SKM-1 (cell line): ENCODE measurements around the gene SKP1.

Source experiments
- DNase-seq: peaks from one replicate; lab custom pipeline; 2025; ENCODE audit not compliant: unreplicated experiment; lab: John Stamatoyannopoulos, UW

Gene SKP1

GRCh38 chr5:134113902-134114875 lies 62.6 kb downstream of the SKP1 start, which contains the start of gene TCF7:
Gene TCF7, plus strand, starts transcription at chr5:134114681. Its CDS starts 226 bp downstream, at chr5:134114907.
- DNase-seq: peak; percentile 14

GRCh38 chr5:134113363-134113889 lies 63.3 kb downstream of the SKP1 start:
- DNase-seq: no peak

- no peak for DNase-seq
Measured at GRCh38 chr5:134112726-134113362, 63.9 kb downstream of the SKP1 start.

DNA sequence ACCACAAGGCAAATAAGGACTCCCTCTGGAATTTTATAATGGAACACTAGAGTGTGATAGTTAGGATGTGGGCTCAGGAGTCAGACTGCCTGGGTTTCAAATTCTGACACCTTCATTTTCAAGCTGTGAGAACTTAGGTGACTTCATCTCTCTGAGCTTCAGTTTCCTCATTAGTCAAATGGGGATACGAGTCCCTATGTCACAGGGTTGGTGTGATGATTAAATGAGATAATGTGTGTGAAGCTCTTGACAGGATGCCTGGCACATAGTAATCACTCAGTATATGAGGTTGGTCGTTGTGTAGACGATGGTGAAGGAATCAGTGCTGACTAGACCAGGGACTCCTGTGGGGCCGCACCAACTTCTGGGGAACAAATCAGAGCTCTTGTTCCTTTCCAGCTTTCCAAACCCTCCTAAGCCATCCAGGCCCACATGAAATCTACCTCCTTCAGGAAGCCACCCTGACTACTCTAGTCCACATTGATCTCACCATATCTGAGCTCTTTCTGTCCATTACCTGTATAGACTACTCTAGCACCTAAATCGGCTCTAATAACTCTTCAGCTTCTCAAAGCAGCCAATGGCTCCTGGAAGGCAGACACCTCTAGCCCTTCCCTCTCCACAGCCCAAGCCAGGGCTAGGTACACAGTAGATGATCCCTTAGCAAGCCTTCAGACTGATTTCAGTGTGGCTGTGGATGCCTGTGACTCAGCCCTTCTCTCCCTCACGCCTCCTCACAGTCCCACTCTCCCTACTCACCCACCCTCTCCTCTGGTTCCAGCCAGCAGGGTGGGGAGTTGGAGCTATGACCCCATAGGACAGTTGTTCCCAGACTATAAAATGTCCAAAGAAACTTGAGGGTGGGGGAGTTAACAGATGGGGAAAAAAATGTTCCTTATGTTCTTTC lies 64.8 kb downstream of the SKP1 start:
- DNase-seq: no peak

DNA sequence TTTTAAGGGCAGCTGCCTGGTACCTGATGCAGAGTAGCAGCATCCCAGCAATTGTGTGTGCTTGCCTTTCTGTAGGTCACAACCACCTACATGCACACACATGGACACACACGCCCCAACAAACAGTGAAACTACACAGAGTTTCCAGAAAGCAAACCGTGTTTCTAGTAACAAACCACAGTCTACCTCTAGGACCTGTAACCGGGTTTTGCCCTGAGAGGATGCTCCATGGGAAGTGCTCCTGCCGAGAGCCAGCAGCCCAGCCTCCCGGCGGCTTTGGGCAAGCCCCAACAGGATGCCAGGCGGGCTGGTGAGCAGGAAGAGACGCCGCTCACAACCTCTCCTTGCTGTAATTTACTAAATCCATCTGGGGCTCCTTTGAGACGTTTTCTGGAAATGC lies 66.4 kb downstream of the SKP1 start:
- DNase-seq: no peak

DNA sequence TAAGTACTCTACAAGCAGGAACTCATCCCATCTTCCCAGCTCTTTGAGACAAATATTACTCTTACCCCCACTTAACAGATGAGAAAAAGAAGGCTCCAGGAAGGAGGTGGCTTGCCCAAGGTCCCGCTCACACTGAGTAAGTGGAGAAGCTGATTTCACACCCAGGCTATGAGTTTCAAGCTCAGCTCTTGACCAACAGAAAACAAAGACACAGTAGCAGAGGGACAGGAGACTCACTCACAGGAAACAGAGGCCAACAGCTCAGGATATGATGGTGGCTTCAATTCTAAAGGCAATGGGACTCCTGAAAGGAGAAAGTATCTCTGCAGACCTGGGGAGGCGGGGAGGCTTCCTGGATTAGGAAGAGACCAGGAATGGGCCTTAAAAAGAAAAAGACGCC lies 69.0 kb downstream of the SKP1 start:
- no peak for DNase-seq

DNA sequence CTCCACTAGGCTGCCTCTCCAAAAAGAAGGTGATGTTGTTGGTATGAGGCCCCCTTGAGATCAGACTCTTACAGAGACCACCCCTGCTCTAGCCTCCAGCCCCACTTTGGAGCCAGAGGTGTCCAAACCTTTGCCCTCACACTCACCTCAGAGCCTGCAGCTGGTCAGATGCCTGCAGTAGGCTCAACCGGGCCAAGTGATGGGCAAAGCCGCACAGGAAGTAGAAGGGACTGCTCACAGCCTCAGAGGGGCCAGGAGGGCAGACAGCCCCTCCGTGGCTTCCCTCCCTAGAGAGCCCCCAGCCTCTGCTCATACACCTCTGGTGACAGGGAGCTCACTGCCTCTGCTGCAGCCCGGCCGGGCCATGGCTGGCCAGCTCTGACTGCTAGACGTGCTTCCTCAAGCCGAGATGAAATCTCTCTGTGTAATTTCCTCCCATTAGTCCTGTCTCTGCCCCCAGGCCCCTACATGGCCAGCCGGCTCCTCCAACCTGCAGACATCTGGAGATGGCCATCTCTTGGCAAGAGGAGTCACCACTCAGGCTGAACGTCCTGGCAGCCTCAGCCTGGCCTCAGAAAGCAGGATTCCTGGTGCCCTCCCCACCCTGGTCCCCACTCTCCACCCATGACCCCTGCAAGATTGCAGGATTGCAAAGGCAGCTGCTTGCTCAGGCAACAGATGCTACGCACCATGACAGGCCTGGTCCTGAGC lies 69.6 kb downstream of the SKP1 start:
- DNase-seq: no peak

DNA sequence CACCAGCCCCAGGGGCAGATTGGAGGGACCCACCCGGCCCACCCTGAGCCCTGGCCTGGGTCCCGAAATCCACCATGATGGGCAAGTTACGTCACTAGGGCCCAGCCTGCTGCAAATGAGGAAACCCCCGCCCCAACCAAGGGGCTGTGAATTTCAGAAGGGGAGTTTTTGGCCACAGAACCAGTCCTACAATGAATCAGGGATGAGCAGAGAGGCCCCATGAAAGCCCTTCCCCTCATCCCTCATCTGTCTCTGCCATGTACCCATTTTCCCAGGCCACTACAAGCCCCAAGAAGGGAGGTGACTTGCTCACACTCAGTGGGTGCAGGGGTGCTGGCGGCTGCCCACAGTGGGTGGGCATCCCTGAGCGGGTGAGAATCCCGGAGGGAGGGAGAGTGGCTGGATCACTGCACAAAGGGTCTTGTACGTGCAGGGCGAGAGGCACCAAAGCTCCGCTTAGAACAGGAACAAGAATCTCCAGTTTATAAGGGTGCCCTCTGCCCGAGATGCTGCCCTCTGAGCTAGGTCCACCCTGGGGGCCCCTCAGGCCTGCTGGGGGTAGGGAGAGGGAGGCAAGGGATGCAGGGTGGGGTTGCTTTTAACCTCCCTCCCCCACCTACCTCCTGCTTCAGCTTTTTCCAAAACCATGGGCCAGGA lies 72.6 kb downstream of the SKP1 start:
- no peak for DNase-seq

GRCh38 chr5:134103397-134103796 lies 73.4 kb downstream of the SKP1 start:
- no peak for DNase-seq

DNA sequence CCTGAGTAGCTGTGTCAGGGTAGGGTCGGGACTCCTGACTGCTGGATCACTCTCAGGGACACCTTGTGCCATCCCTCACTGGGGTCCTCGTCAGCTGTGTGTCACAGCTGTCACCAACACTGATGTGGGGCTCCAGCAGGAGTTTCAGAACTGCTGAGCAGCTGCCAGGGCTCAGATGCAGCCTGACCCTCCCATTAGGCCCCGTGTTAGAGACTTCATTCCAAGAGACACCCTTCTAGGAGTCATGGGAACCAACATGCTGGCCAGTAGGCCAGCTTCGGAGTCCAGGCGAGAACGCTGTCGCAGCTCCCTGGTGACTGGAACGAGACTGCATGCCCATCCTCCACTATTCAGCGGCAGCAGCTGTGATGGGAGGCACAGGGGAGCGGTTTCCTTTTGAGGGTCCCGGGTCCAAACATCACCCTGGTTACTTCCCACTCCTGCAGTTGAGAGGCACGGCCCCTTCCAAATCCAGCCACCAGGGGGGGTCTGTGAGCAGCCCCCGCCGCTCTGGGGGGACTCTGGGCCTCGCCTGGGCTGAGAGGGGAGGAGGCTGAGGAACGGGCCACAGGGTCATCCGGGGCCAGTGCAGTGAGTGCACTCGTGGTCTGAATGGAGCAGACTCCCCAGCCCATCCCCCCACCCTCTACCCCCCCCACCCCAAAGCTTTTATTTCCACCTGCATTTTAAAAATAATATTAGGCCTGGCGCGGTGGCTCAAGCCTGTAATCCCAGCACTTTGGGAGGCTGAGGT lies 74.9 kb downstream of the SKP1 start:
- peak; percentile 22 for DNase-seq

- no peak for DNase-seq
Measured at GRCh38 chr5:134100283-134101091, 76.3 kb downstream of the SKP1 start.

DNA sequence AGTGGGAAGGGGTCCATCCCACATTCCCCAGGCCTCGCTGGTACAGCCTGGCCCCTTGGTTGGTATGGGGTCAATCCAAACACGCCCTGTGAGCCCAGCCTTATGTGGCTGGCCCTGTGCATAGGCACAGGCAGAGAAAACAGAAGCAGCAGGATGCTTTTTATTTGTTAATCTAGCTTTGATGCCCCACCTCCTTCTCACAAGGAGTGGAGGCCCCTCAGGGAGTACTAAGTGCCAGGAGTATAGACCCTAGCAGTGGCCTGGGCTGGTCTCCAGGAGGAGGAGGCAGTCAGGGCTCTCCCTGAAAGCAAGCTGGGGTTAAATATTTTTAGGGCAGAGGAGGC lies 76.8 kb downstream of the SKP1 start:
- DNase-seq: no peak

DNA sequence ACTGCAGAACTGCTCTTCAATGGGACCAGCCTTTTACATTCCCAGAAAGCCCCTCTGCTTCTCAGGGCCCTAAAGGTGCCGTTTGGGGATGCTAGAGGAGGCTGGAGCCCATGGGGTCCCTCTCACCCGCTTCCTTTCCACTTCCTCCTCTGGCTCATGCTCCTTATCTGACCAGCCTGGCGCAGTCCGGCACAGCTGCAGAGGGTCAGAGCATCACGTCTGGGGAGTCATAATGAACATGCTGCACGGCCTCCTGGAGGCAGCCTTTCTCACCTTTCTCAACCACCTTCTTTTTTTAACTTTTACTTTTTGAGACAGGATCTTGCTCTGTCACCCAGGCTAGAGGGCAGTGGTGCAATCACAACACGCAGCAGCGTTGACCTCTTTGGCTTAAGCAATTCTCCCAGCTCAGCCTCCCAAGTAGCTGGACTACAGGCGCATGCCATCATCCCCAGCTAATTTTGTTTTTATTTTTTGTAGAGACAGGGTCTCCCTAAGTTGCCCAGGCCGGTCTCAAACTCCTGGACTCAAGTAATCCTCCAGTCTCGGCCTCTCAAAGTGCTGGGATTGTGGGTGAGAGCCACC lies 77.4 kb downstream of the SKP1 start:
- DNase-seq: peak; percentile 28
